Vagina (tissue), 2 donors: ENCODE results near the gene ZNF24. TPM values are rescaled to one million over a fixed set of nuclear protein-coding genes. Genes with fewer than 3 reads are reported as not detected.

Experiments used
- DNase-seq, 2 donors: peaks; one replicate each; pipeline ENCODE4 v3.0.0-alpha.2; 2017; ENCODE audit errors: extremely low spot score in 2 of 2
- H3K27ac ChIP-seq: fragments of 200-600 bp; sonication (generic); one replicate; pipeline ENCODE4 v1.5.1; 2019
- H3K27me3 ChIP-seq: fragments of 200-600 bp; sonication (generic); one replicate; pipeline ENCODE4 v1.5.1; 2019
- H3K36me3 ChIP-seq, 2 donors: fragments of 200-600 bp; sonication (generic); one replicate each; pipeline ENCODE4 v1.5.1; 2017 to 2019
- H3K4me1 ChIP-seq: fragments of 200-600 bp; sonication (generic); one replicate; pipeline ENCODE4 v1.5.1; 2019
- H3K4me3 ChIP-seq, 2 donors: fragments of 200-600 bp; sonication (generic); 1 replicate in 1 of 2; 2 replicates in 1 of 2; pipeline ENCODE4 v1.5.1; 2016 to 2019
- H3K9me3 ChIP-seq: fragments of 200-600 bp; sonication (generic); one replicate; pipeline ENCODE4 v1.5.1; 2019
- POLR2A ChIP-seq, 2 donors: fragments of 450-650 bp; IDR thresholded peaks; one replicate each; pipeline ENCODE4 v1.6.1; 2017; ENCODE audit warnings: antibody characterized with exemption in 2 of 2, mild to moderate bottlenecking in 2 of 2, moderate library complexity in 2 of 2
- POLR2AphosphoS5 ChIP-seq, 2 donors: sonication (generic); formaldehyde crosslinking; IDR thresholded peaks; one replicate each; pipeline ENCODE4 v1.9.0; 2017; ENCODE audit warnings: antibody characterized with exemption in 2 of 2, mild to moderate bottlenecking in 2 of 2, low read depth in 1 of 2; ENCODE audit not compliant: insufficient read depth in 1 of 2
- intact Hi-C: fragments of 100-400 bp; cut with DNase I; formaldehyde crosslinking; loops from one replicate; pipeline ENCODE4 v1.15.1; 2023
- total RNA-seq: library from RNA; depleted of rRNA; stranded (reverse); fragments of >200 nt; gene quantifications from one replicate; pipeline ENCODE4 v1.2.3, GENCODE V29; 2016
- TF ChIP-seq, protein P1 (sequence below), 3 experiments: fragments of 450-650 bp in 2 of 3; fragments of 200-600 bp in 1 of 3; sonication (generic) in 1 of 3; IDR thresholded peaks; one replicate each; pipeline ENCODE4 v1.5.1; 2017 to 2019; ENCODE audit warnings: antibody characterized with exemption in 3 of 3, mild to moderate bottlenecking in 2 of 3, moderate library complexity in 2 of 3

The ZNF24 gene
- total RNA-seq, 1 donor from 2014 or later: 24.8 TPM

DNA sequence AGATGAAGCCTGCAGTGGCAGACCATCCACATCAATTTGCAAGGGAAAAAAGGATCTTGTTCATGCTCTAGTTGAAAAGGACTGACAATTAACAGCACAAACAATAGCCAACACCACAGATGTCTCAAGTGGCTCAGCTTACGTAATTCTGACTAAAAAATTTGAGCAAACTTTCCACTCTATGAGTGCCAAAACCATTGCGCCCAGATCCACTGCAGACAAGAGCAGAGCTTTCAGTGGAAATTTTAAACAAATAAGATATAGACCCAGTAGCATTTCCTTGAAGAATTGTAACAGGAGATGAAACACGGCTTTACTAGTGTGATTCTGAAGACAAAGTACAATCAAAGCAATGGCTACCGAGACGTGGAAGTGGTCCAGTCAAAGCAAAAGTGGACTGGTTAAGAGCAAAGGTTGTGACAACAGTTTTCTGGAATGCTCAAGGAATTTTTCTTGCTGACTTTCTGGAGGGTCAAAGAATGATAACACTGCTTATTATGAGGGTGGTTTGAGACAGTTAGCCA lies 44.9 kb upstream of the ZNF24 start:
- Histone ChIP-seq H3K36me3 (no peaks in the 10 kb centered on the region), H3K4me1 (no peaks in the 10 kb centered on the region), H3K27ac (peak overlapping the region; percentile 66), H3K27me3 (no peaks in the 10 kb centered on the region), H3K9me3 (no peaks in the 10 kb centered on the region), H3K4me3 (no peak overlapping the region)
- no peak for DNase-seq
- TF ChIP-seq POLR2AphosphoS5 (IDR thresholded peaks at IDR 0.05; ENCODE audit: insufficient read depth in 1 of 2, low read depth in 1 of 2) (no peak), POLR2A (IDR thresholded peaks at IDR 0.05) (no peak)
- TF ChIP-seq, protein P1, sequence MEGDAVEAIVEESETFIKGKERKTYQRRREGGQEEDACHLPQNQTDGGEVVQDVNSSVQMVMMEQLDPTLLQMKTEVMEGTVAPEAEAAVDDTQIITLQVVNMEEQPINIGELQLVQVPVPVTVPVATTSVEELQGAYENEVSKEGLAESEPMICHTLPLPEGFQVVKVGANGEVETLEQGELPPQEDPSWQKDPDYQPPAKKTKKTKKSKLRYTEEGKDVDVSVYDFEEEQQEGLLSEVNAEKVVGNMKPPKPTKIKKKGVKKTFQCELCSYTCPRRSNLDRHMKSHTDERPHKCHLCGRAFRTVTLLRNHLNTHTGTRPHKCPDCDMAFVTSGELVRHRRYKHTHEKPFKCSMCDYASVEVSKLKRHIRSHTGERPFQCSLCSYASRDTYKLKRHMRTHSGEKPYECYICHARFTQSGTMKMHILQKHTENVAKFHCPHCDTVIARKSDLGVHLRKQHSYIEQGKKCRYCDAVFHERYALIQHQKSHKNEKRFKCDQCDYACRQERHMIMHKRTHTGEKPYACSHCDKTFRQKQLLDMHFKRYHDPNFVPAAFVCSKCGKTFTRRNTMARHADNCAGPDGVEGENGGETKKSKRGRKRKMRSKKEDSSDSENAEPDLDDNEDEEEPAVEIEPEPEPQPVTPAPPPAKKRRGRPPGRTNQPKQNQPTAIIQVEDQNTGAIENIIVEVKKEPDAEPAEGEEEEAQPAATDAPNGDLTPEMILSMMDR (IDR thresholded peaks at IDR 0.05): no peak
- intact Hi-C loops: no loop called here

DNA sequence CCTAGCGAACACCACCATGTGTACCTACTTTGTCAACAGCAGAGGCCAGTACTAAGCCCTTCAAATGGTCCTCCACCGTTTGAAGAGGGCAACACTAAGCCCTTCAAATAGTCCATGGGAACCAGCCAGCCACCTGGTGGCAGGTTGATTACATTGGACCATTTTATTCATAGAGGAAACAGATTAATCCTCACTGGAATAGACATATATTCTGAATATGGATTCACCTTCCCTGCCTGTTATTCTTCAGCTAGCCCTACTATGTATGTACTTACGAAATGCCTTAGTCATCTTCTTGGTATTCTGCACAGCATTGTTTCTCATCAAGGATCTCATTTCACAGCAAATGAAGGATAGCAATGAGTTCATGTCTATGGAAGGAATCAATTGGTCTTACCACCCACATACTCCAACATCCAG lies 42.9 kb upstream of the ZNF24 start:
- no peak for DNase-seq
- TF ChIP-seq POLR2A (IDR thresholded peaks at IDR 0.05) (no peak), POLR2AphosphoS5 (IDR thresholded peaks at IDR 0.05; ENCODE audit: insufficient read depth in 1 of 2, low read depth in 1 of 2) (no peak)
- TF ChIP-seq, protein P1 (IDR thresholded peaks at IDR 0.05): no peak
- intact Hi-C loops: no loop called here

DNA sequence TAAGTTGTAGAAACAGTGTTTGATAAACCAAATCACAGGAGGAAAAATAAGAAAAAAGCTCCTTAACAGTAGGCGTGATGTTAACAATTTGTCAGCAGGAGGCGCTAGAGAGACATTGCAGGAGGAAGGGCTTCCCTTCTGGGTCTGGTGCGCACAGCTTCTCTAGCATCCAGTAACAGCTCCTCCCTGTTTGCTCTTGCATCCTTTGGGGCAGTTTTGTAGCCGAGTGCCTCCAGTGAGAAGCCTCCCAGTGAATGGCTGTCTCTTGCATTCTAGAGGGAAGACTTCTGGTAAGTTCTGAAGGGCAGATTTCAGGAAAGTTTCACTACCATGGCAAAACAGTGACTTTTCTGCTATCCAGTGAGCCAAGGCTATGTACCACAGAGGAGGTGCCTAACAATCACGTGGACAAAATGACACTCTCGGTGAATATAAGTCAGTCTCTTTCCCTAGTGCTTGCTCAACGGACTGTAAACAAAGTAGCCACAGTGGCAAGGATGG lies 42.4 kb upstream of the ZNF24 start:
- no peaks in the 10 kb centered on the region for H3K27me3 ChIP-seq
- H3K36me3 ChIP-seq: no peaks in the 10 kb centered on the region
- H3K9me3 ChIP-seq: no peaks in the 10 kb centered on the region
- intact Hi-C loops: no loop called here
- H3K4me3 ChIP-seq: no peak overlapping the region
- H3K4me1 ChIP-seq: no peaks in the 10 kb centered on the region
- TF ChIP-seq, protein P1 (IDR thresholded peaks at IDR 0.05): peak; percentile 34 to 66 (median 59)
- no peak for TF ChIP-seq POLR2A (IDR thresholded peaks at IDR 0.05)
- TF ChIP-seq POLR2AphosphoS5 (IDR thresholded peaks at IDR 0.05; ENCODE audit: insufficient read depth in 1 of 2, low read depth in 1 of 2): no peak
- H3K27ac ChIP-seq: no peak overlapping the region
- DNase-seq: no peak

More for the DNA sequence above, 42.9 kb upstream of the ZNF24 start:
- no peak overlapping the region for H3K27ac ChIP-seq
- H3K4me3 ChIP-seq: no peak overlapping the region
- H3K36me3 ChIP-seq: no peaks in the 10 kb centered on the region
- H3K27me3 ChIP-seq: no peaks in the 10 kb centered on the region
- no peaks in the 10 kb centered on the region for H3K9me3 ChIP-seq
- H3K4me1 ChIP-seq: no peaks in the 10 kb centered on the region

DNA sequence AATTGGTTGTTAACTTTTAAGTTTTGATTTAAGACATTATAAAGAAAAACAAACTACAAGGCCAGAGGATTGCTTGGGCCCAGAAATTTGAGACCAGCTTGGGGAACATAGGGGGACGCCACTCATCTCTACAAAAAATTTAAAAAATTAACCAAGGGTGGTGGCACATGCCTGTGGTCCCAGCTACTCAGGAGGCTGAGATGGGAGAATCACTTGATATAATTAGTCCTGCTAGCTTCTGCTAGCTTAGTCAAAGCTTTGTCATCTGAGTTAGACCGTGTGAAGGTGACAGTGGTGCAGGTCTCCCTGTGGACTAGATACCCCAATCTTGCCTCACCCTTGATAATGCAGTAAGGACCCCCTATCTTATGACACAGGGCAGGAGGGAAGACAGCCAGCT lies 38.9 kb upstream of the ZNF24 start:
- Histone ChIP-seq H3K36me3 (no peaks in the 10 kb centered on the region), H3K27ac (no peak overlapping the region), H3K4me3 (no peak overlapping the region), H3K27me3 (no peaks in the 10 kb centered on the region), H3K4me1 (no peaks in the 10 kb centered on the region), H3K9me3 (no peaks in the 10 kb centered on the region)
- intact Hi-C loops: no loop called here
- TF ChIP-seq, protein P1 (IDR thresholded peaks at IDR 0.05): no peak
- TF ChIP-seq POLR2AphosphoS5 (IDR thresholded peaks at IDR 0.05; ENCODE audit: insufficient read depth in 1 of 2, low read depth in 1 of 2): no peak
- no peak for TF ChIP-seq POLR2A (IDR thresholded peaks at IDR 0.05)
- DNase-seq: no peak

DNA sequence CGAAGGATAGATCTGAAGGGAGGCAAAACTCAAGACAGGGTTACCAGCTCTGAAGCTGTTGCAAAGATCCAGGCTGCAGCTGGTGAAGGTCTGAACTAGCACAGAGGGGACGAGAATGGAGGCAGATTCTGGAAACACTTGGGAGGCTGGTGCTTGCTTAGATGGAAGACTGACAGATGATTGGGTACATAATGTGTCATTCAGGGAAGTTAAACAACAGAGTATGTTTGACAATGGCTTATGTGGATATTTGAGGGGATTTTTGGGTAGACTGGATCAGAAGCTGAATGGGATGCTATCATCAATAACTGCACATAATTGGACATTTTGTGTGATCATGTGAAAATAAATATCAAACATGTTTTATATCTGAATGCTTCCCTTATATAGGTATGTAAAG lies 35.2 kb upstream of the ZNF24 start:
- no peaks in the 10 kb centered on the region for H3K9me3 ChIP-seq
- TF ChIP-seq POLR2AphosphoS5 (IDR thresholded peaks at IDR 0.05; ENCODE audit: insufficient read depth in 1 of 2, low read depth in 1 of 2) (no peak), POLR2A (IDR thresholded peaks at IDR 0.05) (no peak)
- TF ChIP-seq, protein P1 (IDR thresholded peaks at IDR 0.05): no peak
- H3K4me1 ChIP-seq: no peaks in the 10 kb centered on the region
- H3K27me3 ChIP-seq: no peaks in the 10 kb centered on the region
- H3K4me3 ChIP-seq: no peak overlapping the region
- no peak for DNase-seq
- no peak overlapping the region for H3K27ac ChIP-seq
- no peaks in the 10 kb centered on the region for H3K36me3 ChIP-seq
- intact Hi-C loops: no loop called here
